ENCODE results near the gene IER3. TPM values are rescaled to one million over a fixed set of nuclear protein-coding genes. Genes with fewer than 3 reads are reported as not detected.

IER3 gene
- total and polyA plus RNA-seq, 10 donors = 19.8 to 62.2 (median 36.0) TPM

- TF ChIP-seq POLR2A (IDR thresholded peaks at IDR 0.05) = peak in 1 of 3 donors; percentile 34
- TF ChIP-seq CTCF (IDR thresholded peaks at IDR 0.05 in 8 of 11, conservative IDR thresholded peaks at IDR 0.05 in 3 of 11) = peak in 1 of 11 experiments; percentile 2
- TF ChIP-seq POLR2AphosphoS5 (IDR thresholded peaks at IDR 0.05) = no peak
- H3K4me3 ChIP-seq = peak overlapping the region; percentile 74 to 94 (median 87)
- H3K9me3 ChIP-seq = no peaks in the 10 kb centered on the region
- H3K4me1 ChIP-seq = peaks cover 21 to 91% (median 59%) of the 10 kb centered on the region in 6 donors
- intact Hi-C loops (cut with DNase I; ENCODE audit: low total_unique reads) = loop anchor here (5.0 to 10.0 kb wide), 2 partner anchors 79 to 341 kb away; no protein-coding TSS in a partner anchor
- H3K36me3 ChIP-seq = peaks cover 5 to 33% (median 28%) of the 10 kb centered on the region in 6 donors
- H3K27me3 ChIP-seq (replicated peaks in 1 of 7) = no peaks in the 10 kb centered on the region
- peak overlapping the region; percentile 89 to 98 (median 94) for H3K27ac ChIP-seq
- DNase-seq = peak; percentile 86
- 7 to 12% (median 9%) methylated on average over 54 to 55 of the region's 55 CpGs for WGBS, 5 donors
Observed at GRCh38 chr6:30743099-30744053, 971 bp downstream of the IER3 start.

- intact Hi-C loops (cut with DNase I; ENCODE audit: low total_unique reads) = loop anchor here (5.0 to 10.0 kb wide), 2 partner anchors 80 to 342 kb away; no protein-coding TSS in a partner anchor
- Histone ChIP-seq H3K4me1 (peaks cover 26 to 91% (median 68%) of the 10 kb centered on the region in 6 donors), H3K9me3 (no peaks in the 10 kb centered on the region), H3K27ac (peak within 1 kb of the TSS; percentile 89 to 98 (median 94)), H3K4me3 (peak within 1 kb of the TSS; percentile 74 to 94 (median 87)), H3K36me3 (peaks cover 5 to 41% (median 32%) of the 10 kb centered on the region in 6 donors), H3K27me3 (replicated peaks in 1 of 7) (no peaks in the 10 kb centered on the region)
- peak in 3 of 11 experiments; percentile 23 to 49 (median 26) for TF ChIP-seq CTCF (IDR thresholded peaks at IDR 0.05 in 8 of 11, conservative IDR thresholded peaks at IDR 0.05 in 3 of 11)
- TF ChIP-seq POLR2AphosphoS5 (IDR thresholded peaks at IDR 0.05) = peak; percentile 88 to 96 (median 90)
- peak in 1 of 3 donors; percentile 28 for TF ChIP-seq POLR2A (IDR thresholded peaks at IDR 0.05)
- 0 to 2% (median 0%) methylated on average over 24 to 66 of the region's 66 CpGs for WGBS, 5 donors
- DNase-seq = peak; percentile 99
Observed at GRCh38 chr6:30742316-30743098, 1.8 kb downstream of the IER3 start, which contains the start of gene FLOT1. Gene FLOT1 (minus strand): TSS chr6:30742687. CDS start chr6:30742189, 498 bp downstream.

- peak overlapping the region; percentile 89 to 98 (median 94) for H3K27ac ChIP-seq
- peak; percentile 80 for DNase-seq
- H3K4me3 ChIP-seq = peak overlapping the region; percentile 74 to 94 (median 87)
- TF ChIP-seq POLR2AphosphoS5 (IDR thresholded peaks at IDR 0.05) = no peak
- peak in 1 of 11 experiments; percentile 6 for TF ChIP-seq CTCF (IDR thresholded peaks at IDR 0.05 in 8 of 11, conservative IDR thresholded peaks at IDR 0.05 in 3 of 11)
- 8 to 21% (median 11%) methylated on average over 8 to 13 of the region's 13 CpGs for WGBS, 5 donors
- no peaks in the 10 kb centered on the region for H3K9me3 ChIP-seq
- H3K4me1 ChIP-seq = peaks cover 32 to 91% (median 74%) of the 10 kb centered on the region in 6 donors
- H3K27me3 ChIP-seq (replicated peaks in 1 of 7) = no peaks in the 10 kb centered on the region
- H3K36me3 ChIP-seq = peaks cover 5 to 48% (median 33%) of the 10 kb centered on the region in 6 donors
- intact Hi-C loops (cut with DNase I; ENCODE audit: low total_unique reads) = loop anchor here (5.0 to 10.0 kb wide), 2 partner anchors 80 to 343 kb away; no protein-coding TSS in a partner anchor
Observed at GRCh38 chr6:30741789-30742315, 2.5 kb downstream of the IER3 start.

Measured in spleen (tissue), 11 donors.